Stromal cell of bone marrow (primary cell): ENCODE results near the gene OR1E2.
"Not testable (repeated sequence)": the region's sequence is repeated elsewhere in the genome, so short reads cannot be mapped to it uniquely, and the experiment has no call there.

Source experiments
- DNase-seq: peaks from one replicate; pipeline ENCODE4 v3.0.0-alpha.2; 2012; ENCODE audit warnings: low read depth

Gene OR1E2

DNA sequence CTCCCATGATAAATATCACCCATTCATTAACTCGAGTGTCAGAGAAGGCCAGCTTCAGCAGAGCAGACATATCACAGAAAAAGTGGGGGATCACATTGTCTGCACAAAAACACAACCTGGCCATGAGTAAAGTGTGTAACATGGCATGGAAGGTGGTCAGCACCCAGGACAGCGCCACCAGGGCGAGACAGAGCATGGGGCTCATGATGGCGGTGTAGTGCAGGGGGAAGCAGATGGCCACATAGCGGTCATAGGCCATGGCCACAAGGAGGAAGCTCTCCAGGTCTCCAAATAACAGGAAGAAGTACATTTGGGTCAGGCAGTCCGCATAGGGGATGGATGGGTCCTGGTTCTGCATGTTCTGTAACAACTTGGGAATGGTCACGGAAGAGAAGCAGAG lies 35.8 kb downstream of the OR1E2 start:
- not testable (repeated sequence) for DNase-seq

DNA sequence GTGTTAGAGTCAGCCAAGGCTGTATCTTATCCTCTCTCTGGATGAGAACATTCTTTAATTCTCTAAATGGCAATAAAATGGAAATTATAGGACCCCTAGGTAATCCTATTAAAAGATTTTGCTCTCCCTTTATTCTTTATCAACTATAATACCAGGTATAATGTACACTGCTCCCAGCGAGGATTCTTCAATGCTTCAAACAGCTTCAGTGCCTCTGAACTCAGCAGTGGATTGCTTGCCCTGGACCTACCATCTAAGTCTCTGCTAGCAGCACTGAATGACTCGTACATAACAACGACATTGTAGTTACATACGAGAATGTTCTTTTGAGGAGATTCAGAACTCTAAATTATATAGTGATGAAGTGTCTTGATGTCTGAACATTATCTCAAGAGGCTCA lies 43.9 kb downstream of the OR1E2 start:
- no peak for DNase-seq

DNA sequence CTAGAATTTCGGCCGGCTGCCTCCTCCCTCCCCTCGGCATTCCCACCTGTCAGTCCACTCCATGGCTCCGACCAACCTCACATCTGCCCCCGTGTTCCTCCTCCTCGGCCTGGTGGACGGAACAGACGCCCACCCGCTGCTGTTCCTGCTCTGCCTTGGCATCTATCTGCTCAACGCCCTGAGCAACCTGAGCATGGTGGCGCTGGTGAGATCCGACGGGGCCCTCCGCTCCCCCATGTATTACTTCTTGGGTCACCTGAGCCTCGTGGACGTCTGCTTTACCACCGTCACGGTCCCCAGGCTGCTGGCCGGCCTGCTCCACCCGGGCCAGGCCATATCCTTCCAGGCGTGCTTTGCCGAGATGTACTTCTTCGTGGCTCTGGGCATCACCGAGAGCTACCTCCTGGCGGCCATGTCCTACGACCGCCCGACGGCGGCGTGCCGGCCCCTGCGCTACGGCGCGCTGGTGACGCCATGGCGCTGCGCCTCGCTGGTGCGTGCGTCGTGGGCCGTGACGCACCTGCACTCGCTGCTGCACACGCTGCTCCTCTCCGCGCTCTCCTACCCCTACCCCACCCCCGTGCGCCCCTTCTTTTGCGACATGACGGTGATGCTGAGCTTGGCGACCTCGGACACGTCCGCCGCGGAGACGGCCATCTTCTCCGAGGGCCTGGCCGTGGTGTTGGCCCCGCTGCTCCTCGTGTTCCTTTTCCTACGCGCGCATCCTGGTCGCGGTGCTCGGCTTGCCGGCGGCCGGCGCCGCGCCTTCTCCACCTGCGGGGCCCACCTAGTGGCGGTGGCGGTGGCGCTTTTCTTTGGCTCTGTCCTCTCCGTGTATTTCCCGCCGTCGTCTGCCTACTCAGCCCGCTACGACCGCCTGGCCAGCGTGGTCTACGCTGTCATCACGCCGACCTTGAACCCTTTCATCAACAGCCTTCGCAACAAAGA lies 47.5 kb downstream of the OR1E2 start, which contains the start of gene OR3A2:
OR3A2 (minus strand) TSS at position 440 of the 948 bp plus-strand sequence.
- no peak for DNase-seq
